ENCODE measurements around the gene TAF1.

- no peak for TF ChIP-seq TCF7L2 (IDR thresholded peaks at IDR 0.05; ENCODE audit: low read depth, low read length)
- no peak; the same call in 1 of the 2 replicates for TF ChIP-seq ZNF644 (tag; IDR thresholded peaks at IDR 0.05; ENCODE audit: low read depth)
- no peak for TF ChIP-seq CTCF (IDR thresholded peaks at IDR 0.05 in 2 of 3, conservative IDR thresholded peaks at IDR 0.05 in 1 of 3; ENCODE audit: insufficient read depth in 2 of 3, low read depth in 1 of 3, low read length in 3 of 3)
- no peak for TF ChIP-seq EWSR1 (IDR thresholded peaks at IDR 0.05; ENCODE audit: borderline replicate concordance, low read depth, partially characterized antibody)
- no peak for TF ChIP-seq HMGXB4 (CRISPR knock-in tag; IDR thresholded peaks at IDR 0.05)
- TF ChIP-seq PHF8 (IDR thresholded peaks at IDR 0.05; ENCODE audit: borderline replicate concordance, low read length): no peak
- TF ChIP-seq CUX1 (CRISPR knock-in tag; IDR thresholded peaks at IDR 0.05): no peak
- no peak for TF ChIP-seq POLR2A (conservative IDR thresholded peaks at IDR 0.05)
- no peak for TF ChIP-seq TBP (optimal IDR thresholded peaks at IDR 0.05; ENCODE audit: low read depth, low read length)
- TF ChIP-seq MEF2A (IDR thresholded peaks at IDR 0.05; ENCODE audit: control insufficient read depth, low read depth, low read length): no peak
- TF ChIP-seq ZNF695 (CRISPR knock-in tag; IDR thresholded peaks at IDR 0.05): no peak
- TF ChIP-seq MLLT1 (IDR thresholded peaks at IDR 0.05): no peak
- TF ChIP-seq CEBPB (tag; IDR thresholded peaks at IDR 0.05): no peak
These were observed 84.4 kb downstream of the TAF1 start for GRCh38 chrX:71450433-71451106.

Measured in K562 (cell line).